SK-N-MC (cell line): ENCODE data around the gene PLIN1.

ENCODE experiments used
- DNase-seq: peaks from one replicate; pipeline ENCODE4 v3.0.0-alpha.2; 2011; ENCODE audit warnings: low read depth, low spot score
- H3K27ac ChIP-seq: fragments of 200-600 bp; sonication (generic); 2 replicates; pipeline ENCODE4 v1.5.1; 2016; ENCODE audit warnings: mixed run types
- H3K36me3 ChIP-seq: fragments of 200-600 bp; sonication (generic); 2 replicates; pipeline ENCODE4 v1.6.1; 2017; ENCODE audit warnings: antibody characterized with exemption, low read length, mixed read lengths; ENCODE audit not compliant: insufficient read depth
- H3K4me3 ChIP-seq: fragments of 200-600 bp; sonication (generic); 2 replicates; pipeline ENCODE4 v1.5.1; 2016
- H3K9ac ChIP-seq: fragments of 200-600 bp; sonication (generic); 2 replicates; pipeline ENCODE4 v1.8.0; 2017; ENCODE audit warnings: mixed run types, mixed read lengths; ENCODE audit not compliant: insufficient read length
- H3K9me3 ChIP-seq: fragments of 200-600 bp; sonication (generic); 2 replicates; pipeline ENCODE4 v1.6.1; 2017; ENCODE audit warnings: low read depth, mild to moderate bottlenecking, antibody characterized with exemption, low read length, moderate library complexity, mixed read lengths
- EZH2 ChIP-seq: fragments of 200-600 bp; sonication (generic); IDR thresholded peaks from one replicate; pipeline ENCODE4 v1.6.1; 2017; ENCODE audit warnings: antibody characterized with exemption
- FOXP2 ChIP-seq: optimal IDR thresholded peaks from 2 replicates; pipeline ENCODE3; 2011; ENCODE audit warnings: mild to moderate bottlenecking, moderate library complexity; ENCODE audit not compliant: insufficient read depth; ENCODE audit errors: extremely low read length, control extremely low read depth
- POLR2AphosphoS5 ChIP-seq: IDR thresholded peaks from 2 replicates; pipeline ENCODE4 v1.6.1; 2012; ENCODE audit warnings: mild to moderate bottlenecking, low read depth, low read length, borderline replicate concordance

Gene PLIN1

DNA sequence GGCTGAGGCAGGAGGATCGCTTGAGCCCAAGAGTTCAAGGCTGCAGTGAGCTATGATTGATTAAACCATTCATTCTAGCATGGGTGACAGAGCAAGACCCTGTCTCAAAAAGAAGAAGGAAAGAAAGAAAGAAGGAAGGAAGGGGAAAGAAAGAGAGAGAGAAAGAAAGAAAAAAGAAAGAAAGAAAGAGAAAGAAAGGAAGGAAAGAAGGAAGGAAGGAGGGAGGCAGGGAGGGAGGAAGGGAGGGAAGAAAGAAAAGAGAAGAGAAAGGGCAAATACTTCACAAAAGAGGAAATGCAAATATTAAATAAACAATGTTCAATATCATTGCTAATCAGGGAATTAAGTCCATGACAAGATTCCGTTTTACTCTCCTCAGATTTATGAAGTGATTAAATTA lies 19.9 kb downstream of the PLIN1 start:
- DNase-seq: no peak
- Histone ChIP-seq H3K36me3 (no peaks in the 10 kb centered on the region), H3K9me3 (no peaks in the 10 kb centered on the region), H3K4me3 (no peak overlapping the region), H3K9ac (no peak overlapping the region), H3K27ac (peak overlapping the region; percentile 40; the same call in 1 of the 2 replicates)
- TF ChIP-seq POLR2AphosphoS5 (no peak), FOXP2 (no peak), EZH2 (no peak)

DNA sequence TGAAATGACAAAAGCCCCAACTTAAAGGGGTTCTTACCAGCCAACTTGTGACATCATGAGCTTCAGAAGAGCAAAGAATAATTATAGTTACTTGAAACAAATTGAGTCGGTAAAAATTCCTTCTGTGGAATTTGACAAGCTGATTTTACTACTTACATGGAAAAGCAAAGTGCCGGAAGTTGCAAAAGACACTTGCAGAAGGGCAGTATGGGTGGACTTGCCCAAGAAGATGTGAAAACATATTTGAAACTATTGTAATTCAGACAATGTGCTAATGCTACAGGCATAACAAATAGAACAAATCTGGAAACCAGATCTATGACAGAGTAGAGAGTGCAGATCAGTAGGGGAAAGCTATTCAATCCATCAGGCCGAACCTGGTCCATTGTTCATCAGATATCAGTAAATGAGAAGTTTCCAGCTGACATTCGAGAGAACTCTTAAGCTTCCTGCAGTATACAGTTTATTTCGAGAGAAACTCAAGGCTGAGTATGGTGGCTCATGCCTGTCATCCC lies 21.4 kb downstream of the PLIN1 start:
- Histone ChIP-seq H3K9me3 (no peaks in the 10 kb centered on the region), H3K4me3 (no peak overlapping the region), H3K27ac (peak overlapping the region; percentile 60), H3K9ac (peak overlapping the region; percentile 3), H3K36me3 (peaks cover under 1% of the 10 kb centered on the region; the same call in 1 of the 2 replicates)
- TF ChIP-seq POLR2AphosphoS5 (no peak), EZH2 (no peak), FOXP2 (no peak)
- no peak for DNase-seq

- Histone ChIP-seq H3K4me3 (no peak overlapping the region), H3K9ac (peak overlapping the region; percentile 42), H3K9me3 (no peaks in the 10 kb centered on the region), H3K27ac (peak overlapping the region; percentile 86), H3K36me3 (peaks cover 14% of the 10 kb centered on the region; the same call in 1 of the 2 replicates)
- no peak for TF ChIP-seq POLR2AphosphoS5
- TF ChIP-seq FOXP2: no peak
- no peak for TF ChIP-seq EZH2
- no peak for DNase-seq
Measured at GRCh38 chr15:89656116-89656815, 22.9 kb downstream of the PLIN1 start.

GRCh38 chr15:89654847-89655805 lies 24.0 kb downstream of the PLIN1 start, which contains the start of gene KIF7:
Gene KIF7 (minus strand): TSS chr15:89655467. CDS start chr15:89652930, 2,537 bp downstream.
- peak within 1 kb of the TSS; percentile 86 for H3K27ac ChIP-seq
- H3K36me3 ChIP-seq: peaks cover 14% of the 10 kb centered on the region; the same call in 1 of the 2 replicates
- DNase-seq: no peak
- H3K9me3 ChIP-seq: no peaks in the 10 kb centered on the region
- peak within 1 kb of the TSS; percentile 82 for H3K9ac ChIP-seq
- H3K4me3 ChIP-seq: peak within 1 kb of the TSS; percentile 84
- no peak for TF ChIP-seq FOXP2
- no peak for TF ChIP-seq EZH2
- TF ChIP-seq POLR2AphosphoS5: peak; percentile 68; the same call in 1 of the 2 replicates

- no peak for TF ChIP-seq EZH2
- TF ChIP-seq FOXP2: no peak
- TF ChIP-seq POLR2AphosphoS5: no peak
- DNase-seq: no peak
- H3K9me3 ChIP-seq: no peaks in the 10 kb centered on the region
- peaks cover 14% of the 10 kb centered on the region; the same call in 1 of the 2 replicates for H3K36me3 ChIP-seq
- H3K27ac ChIP-seq: no peak overlapping the region
- peak overlapping the region; percentile 84 for H3K4me3 ChIP-seq
- H3K9ac ChIP-seq: peak overlapping the region; percentile 82
Measured at GRCh38 chr15:89654301-89654761, 24.8 kb downstream of the PLIN1 start.

- no peak for TF ChIP-seq EZH2
- no peak; the same call in 1 of the 2 replicates for TF ChIP-seq POLR2AphosphoS5
- no peak for TF ChIP-seq FOXP2
- no peak overlapping the region for H3K9ac ChIP-seq
- no peak overlapping the region for H3K27ac ChIP-seq
- peaks cover 14% of the 10 kb centered on the region; the same call in 1 of the 2 replicates for H3K36me3 ChIP-seq
- DNase-seq: no peak
- no peak overlapping the region for H3K4me3 ChIP-seq
- H3K9me3 ChIP-seq: no peaks in the 10 kb centered on the region
Measured at GRCh38 chr15:89653578-89653977, 25.6 kb downstream of the PLIN1 start.

- H3K27ac ChIP-seq: no peak overlapping the region
- H3K4me3 ChIP-seq: no peak overlapping the region
- no peak overlapping the region for H3K9ac ChIP-seq
- peaks cover 18% of the 10 kb centered on the region; the same call in 1 of the 2 replicates for H3K36me3 ChIP-seq
- no peaks in the 10 kb centered on the region for H3K9me3 ChIP-seq
- no peak for TF ChIP-seq EZH2
- no peak for TF ChIP-seq POLR2AphosphoS5
- no peak for TF ChIP-seq FOXP2
- DNase-seq: no peak
Measured at GRCh38 chr15:89652666-89653065, 26.5 kb downstream of the PLIN1 start.

DNA sequence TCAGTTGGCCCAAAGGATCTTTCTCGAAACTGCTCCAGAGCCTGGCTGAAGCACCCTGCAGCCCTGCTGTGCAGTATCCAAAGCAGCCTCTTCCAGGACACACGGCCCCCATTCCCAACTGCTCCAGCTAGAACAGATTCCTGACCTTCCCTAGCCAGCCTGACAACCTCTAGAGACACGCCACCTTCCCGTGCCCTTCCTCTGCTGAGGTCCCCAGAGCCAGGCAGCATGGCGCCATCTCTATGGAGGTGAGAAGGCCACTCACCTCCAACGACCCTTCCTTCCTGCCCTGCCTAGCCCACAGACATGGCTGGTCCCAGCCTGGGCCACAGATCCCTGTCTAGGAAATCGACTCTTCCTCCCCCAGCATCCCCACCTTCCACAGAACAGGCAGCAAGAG lies 27.0 kb downstream of the PLIN1 start:
- DNase-seq: no peak
- no peaks in the 10 kb centered on the region for H3K9me3 ChIP-seq
- H3K27ac ChIP-seq: 0 out of 2 replicates have a peak overlapping the region, but pooled peaks have one; percentile 42
- H3K9ac ChIP-seq: no peak overlapping the region
- TF ChIP-seq FOXP2 (no peak), EZH2 (no peak)
- H3K4me3 ChIP-seq: no peak overlapping the region
- H3K36me3 ChIP-seq: peaks cover 18% of the 10 kb centered on the region; the same call in 1 of the 2 replicates
